Thymus (tissue), 11 donors: ENCODE measurements around the gene KREMEN2. TPM values are rescaled to one million over a fixed set of nuclear protein-coding genes. Genes with fewer than 3 reads are reported as not detected.

Experiments used
- DNase-seq, 9 donors: peaks; one replicate each; pipeline ENCODE4 v3.0.0-alpha.2; 2013; ENCODE audit warnings: low spot score in 9 of 9, low read depth in 6 of 9, missing footprints in 1 of 9
- H3K27ac ChIP-seq, 2 donors: one replicate each; pipeline ENCODE4 v1.5.1; 2013; ENCODE audit warnings: control low read depth in 1 of 2, low read depth in 1 of 2, low read length in 1 of 2, mild to moderate bottlenecking in 1 of 2, moderate library complexity in 1 of 2
- H3K27me3 ChIP-seq, 2 donors: one replicate each; pipeline ENCODE4 v1.5.1; 2013; ENCODE audit warnings: low read length in 1 of 2; ENCODE audit not compliant: control insufficient read depth in 2 of 2, insufficient read depth in 1 of 2
- H3K36me3 ChIP-seq, 2 donors: one replicate each; pipeline ENCODE4 v1.5.1; 2013; ENCODE audit warnings: low read length in 1 of 2, mild to moderate bottlenecking in 1 of 2, moderate library complexity in 1 of 2; ENCODE audit not compliant: control insufficient read depth in 2 of 2, insufficient read depth in 2 of 2
- H3K4me1 ChIP-seq, 2 donors: one replicate each; pipeline ENCODE4 v1.5.1; 2013; ENCODE audit warnings: low read length in 2 of 2; ENCODE audit not compliant: control insufficient read depth in 2 of 2, insufficient read depth in 2 of 2
- H3K4me3 ChIP-seq, 2 donors: one replicate each; pipeline ENCODE4 v1.5.1; 2013; ENCODE audit warnings: low read length in 2 of 2, control low read depth in 1 of 2, mild to moderate bottlenecking in 1 of 2
- H3K9me3 ChIP-seq, 2 donors: one replicate each; pipeline ENCODE4 v1.5.1; 2013; ENCODE audit warnings: low read length in 1 of 2, mild to moderate bottlenecking in 1 of 2; ENCODE audit not compliant: control insufficient read depth in 2 of 2, insufficient read depth in 1 of 2
- WGBS: extraction: QIAGEN DNeasy Blood & Tissue Kit; methylation state at CpG from one replicate; pipeline ENCODE4 v1.1.7; 2013; 5-methylcytosine and 5-hydroxymethylcytosine counted together
- polyA plus RNA-seq: library from polyadenylated mRNA; stranded (reverse); fragments of 200-250 nt; gene quantifications from one replicate; pipeline ENCODE4 v1.2.3, GENCODE V29; 2013
- total RNA-seq: library from RNA; stranded (reverse); fragments of 120-200 nt; gene quantifications from one replicate; pipeline ENCODE4 v1.2.4, GENCODE V29; 2013
- donor health status: healthy.

Gene KREMEN2
- total and polyA plus RNA-seq, 2 donors, result 3.1 to 18.2 TPM

GRCh38 chr16:3009568-3010390 lies 45.7 kb downstream of the KREMEN2 start:
- DNase-seq, result no peak

GRCh38 chr16:3010510-3010909 lies 46.4 kb downstream of the KREMEN2 start:
- WGBS, result 95% methylated on average over 8 of the region's 8 CpGs
- no peak overlapping the region for H3K27ac ChIP-seq

More at GRCh38 chr16:3009568-3010390, 45.7 kb downstream of the KREMEN2 start:
- H3K27me3 ChIP-seq, result peaks cover 20 to 85% of the 10 kb centered on the region in 2 donors
- H3K36me3 ChIP-seq, result no peaks in the 10 kb centered on the region
- H3K27ac ChIP-seq, result no peak overlapping the region
- H3K9me3 ChIP-seq, result peaks cover 0 to 14% of the 10 kb centered on the region in 2 donors
- WGBS, result 91% methylated on average over 21 of the region's 21 CpGs
- H3K4me3 ChIP-seq, result no peak overlapping the region
- H3K4me1 ChIP-seq, result peaks cover 24 to 58% of the 10 kb centered on the region in 2 donors

DNA sequence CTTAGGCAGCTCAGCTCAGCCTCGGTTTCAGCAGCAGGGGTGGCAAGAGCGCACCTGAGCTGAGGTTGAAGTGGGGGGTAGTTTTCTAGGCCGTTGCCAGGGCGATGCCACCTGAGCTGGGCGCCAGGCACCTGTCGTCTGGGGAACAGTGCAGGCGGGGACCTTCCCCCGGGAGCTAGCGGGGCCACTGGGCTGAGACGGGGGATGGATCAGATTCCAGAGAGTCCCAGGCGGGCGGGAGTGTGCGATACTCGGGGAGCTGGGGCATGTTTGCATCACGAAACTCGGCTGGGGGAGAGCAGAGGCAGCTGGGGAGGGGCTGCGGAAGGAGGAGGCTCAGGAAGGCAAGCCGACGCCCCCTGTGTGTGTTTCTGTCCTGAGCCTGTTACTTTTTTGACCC lies 48.2 kb downstream of the KREMEN2 start:
- Histone ChIP-seq H3K4me3 (no peak overlapping the region), H3K9me3 (peaks cover 0 to 16% of the 10 kb centered on the region in 2 donors), H3K27ac (peak overlapping the region in 1 of 2 donors; percentile 14), H3K36me3 (no peaks in the 10 kb centered on the region), H3K27me3 (peaks cover 17 to 86% of the 10 kb centered on the region in 2 donors), H3K4me1 (peaks cover 16 to 39% of the 10 kb centered on the region in 2 donors)
- peak in 1 of 9 donors; percentile 43 for DNase-seq
- 59% methylated on average over 19 of the region's 19 CpGs for WGBS

More at GRCh38 chr16:3010510-3010909, 46.4 kb downstream of the KREMEN2 start:
- DNase-seq, result no peak
- Histone ChIP-seq H3K27me3 (peaks cover 18 to 84% of the 10 kb centered on the region in 2 donors), H3K9me3 (peaks cover 0 to 14% of the 10 kb centered on the region in 2 donors), H3K36me3 (no peaks in the 10 kb centered on the region), H3K4me1 (peaks cover 21 to 55% of the 10 kb centered on the region in 2 donors), H3K4me3 (no peak overlapping the region)

DNA sequence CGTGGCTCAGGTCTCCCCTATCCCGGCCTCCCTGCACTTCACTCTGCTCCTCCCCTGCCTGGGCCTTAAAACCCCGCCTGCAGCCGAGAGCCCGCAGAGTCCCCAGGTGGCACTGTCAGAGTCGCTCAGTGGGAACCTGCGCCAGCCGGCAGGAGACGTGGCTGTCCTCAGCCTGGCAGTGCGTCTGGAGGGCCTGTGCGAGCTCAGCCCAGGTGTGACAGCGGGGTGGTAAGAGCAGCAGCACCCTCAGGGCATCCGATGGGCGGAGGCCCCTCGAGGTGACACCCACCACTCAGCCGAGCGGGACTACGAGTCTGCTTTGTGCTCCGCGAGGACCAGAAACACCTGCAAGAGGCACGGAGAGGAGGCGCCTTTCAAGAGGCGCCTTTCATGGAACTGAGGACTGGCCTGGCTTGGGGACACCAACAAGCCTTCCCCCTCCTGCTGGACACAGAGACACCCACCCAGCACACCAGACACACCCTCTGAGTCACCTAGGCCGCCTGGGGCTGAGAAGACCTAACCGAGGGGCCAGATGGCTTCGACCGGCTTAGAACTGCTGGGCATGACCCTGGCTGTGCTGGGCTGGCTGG lies 48.8 kb downstream of the KREMEN2 start, which contains the start of gene CLDN9:
CLDN9 (plus strand) TSS at position 96 of the 593 bp plus-strand sequence; CDS start at position 536, 440 bp downstream.
- peaks cover 24 to 86% of the 10 kb centered on the region in 2 donors for H3K27me3 ChIP-seq
- peaks cover 9 to 35% of the 10 kb centered on the region in 2 donors for H3K4me1 ChIP-seq
- no peaks in the 10 kb centered on the region for H3K36me3 ChIP-seq
- peak within 1 kb of the TSS in 1 of 2 donors; percentile 14 for H3K27ac ChIP-seq
- 51% methylated on average over 27 of the region's 27 CpGs for WGBS
- H3K4me3 ChIP-seq, result no peak within 1 kb of the TSS
- peak in 2 of 9 donors; percentile 68 to 77 for DNase-seq
- peaks cover 0 to 15% of the 10 kb centered on the region in 2 donors for H3K9me3 ChIP-seq

DNA sequence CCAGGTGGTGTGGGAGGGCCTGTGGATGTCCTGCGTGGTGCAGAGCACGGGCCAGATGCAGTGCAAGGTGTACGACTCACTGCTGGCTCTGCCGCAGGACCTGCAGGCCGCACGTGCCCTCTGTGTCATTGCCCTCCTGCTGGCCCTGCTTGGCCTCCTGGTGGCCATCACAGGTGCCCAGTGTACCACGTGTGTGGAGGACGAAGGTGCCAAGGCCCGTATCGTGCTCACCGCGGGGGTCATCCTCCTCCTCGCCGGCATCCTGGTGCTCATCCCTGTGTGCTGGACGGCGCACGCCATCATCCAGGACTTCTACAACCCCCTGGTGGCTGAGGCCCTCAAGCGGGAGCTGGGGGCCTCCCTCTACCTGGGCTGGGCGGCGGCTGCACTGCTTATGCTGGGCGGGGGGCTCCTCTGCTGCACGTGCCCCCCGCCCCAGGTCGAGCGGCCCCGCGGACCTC lies 49.4 kb downstream of the KREMEN2 start:
- H3K4me1 ChIP-seq, result peaks cover 7 to 34% of the 10 kb centered on the region in 2 donors
- no peak overlapping the region for H3K27ac ChIP-seq
- H3K9me3 ChIP-seq, result peaks cover 0 to 15% of the 10 kb centered on the region in 2 donors
- H3K36me3 ChIP-seq, result no peaks in the 10 kb centered on the region
- peaks cover 30 to 89% of the 10 kb centered on the region in 2 donors for H3K27me3 ChIP-seq
- H3K4me3 ChIP-seq, result no peak overlapping the region
- WGBS, result 93% methylated on average over 27 of the region's 27 CpGs
- no peak for DNase-seq

DNA sequence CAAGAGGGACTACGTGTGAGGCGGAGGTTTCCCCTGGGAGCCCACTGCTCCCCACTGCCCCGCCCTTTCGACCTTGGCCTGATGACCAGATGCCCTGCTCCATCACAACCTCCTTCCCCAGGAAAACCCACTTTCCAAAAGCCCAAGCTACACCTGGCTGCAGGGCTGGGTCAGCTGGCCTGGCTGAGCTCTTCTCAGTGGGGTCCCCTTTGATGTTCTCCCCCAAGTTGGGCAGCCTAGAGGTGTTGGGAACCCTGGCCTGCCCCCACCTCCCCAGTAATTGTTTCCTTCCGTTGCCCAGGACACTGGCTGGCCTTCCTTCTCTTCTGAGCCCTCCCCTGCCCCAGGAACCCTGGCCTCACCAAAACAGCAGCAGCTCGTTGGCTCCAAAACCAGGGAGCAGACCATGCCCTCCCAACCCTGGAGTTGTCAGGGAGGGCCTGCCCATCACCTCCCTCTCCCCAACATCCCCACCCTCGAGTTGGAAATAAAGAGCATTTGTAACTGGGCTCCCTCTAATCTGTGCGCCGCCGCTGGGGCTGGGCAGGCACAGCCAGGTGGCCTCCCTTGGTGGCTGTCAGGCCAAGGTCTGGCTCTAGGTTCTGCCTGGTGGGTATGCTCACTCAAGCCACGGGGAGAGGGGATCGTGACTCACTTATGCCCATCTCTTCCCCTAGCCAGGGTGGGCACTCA lies 50.1 kb downstream of the KREMEN2 start:
- H3K4me3 ChIP-seq, result no peak overlapping the region
- H3K36me3 ChIP-seq, result no peaks in the 10 kb centered on the region
- H3K27me3 ChIP-seq, result peaks cover 36 to 90% of the 10 kb centered on the region in 2 donors
- WGBS, result 92% methylated on average over 12 of the region's 12 CpGs
- no peak for DNase-seq
- peaks cover 6 to 29% of the 10 kb centered on the region in 2 donors for H3K4me1 ChIP-seq
- no peak overlapping the region for H3K27ac ChIP-seq
- peaks cover 0 to 15% of the 10 kb centered on the region in 2 donors for H3K9me3 ChIP-seq

- 96% methylated on average over 6 of the region's 6 CpGs for WGBS
- Histone ChIP-seq H3K36me3 (no peaks in the 10 kb centered on the region), H3K4me3 (no peak overlapping the region), H3K9me3 (peaks cover 0 to 15% of the 10 kb centered on the region in 2 donors), H3K4me1 (peaks cover 9 to 33% of the 10 kb centered on the region in 2 donors), H3K27ac (no peak overlapping the region), H3K27me3 (peaks cover 45 to 91% of the 10 kb centered on the region in 2 donors)
- no peak for DNase-seq
Measured at GRCh38 chr16:3014971-3015370, 50.9 kb downstream of the KREMEN2 start.

- Histone ChIP-seq H3K27me3 (peaks cover 50 to 94% of the 10 kb centered on the region in 2 donors), H3K9me3 (peaks cover 0 to 15% of the 10 kb centered on the region in 2 donors), H3K4me1 (peaks cover 17 to 42% of the 10 kb centered on the region in 2 donors), H3K27ac (no peak overlapping the region), H3K36me3 (no peaks in the 10 kb centered on the region), H3K4me3 (no peak overlapping the region)
- no peak for DNase-seq
- WGBS, result 97% methylated on average over 13 of the region's 13 CpGs
Measured at GRCh38 chr16:3015865-3016521, 51.9 kb downstream of the KREMEN2 start.
